BE2C (cell line): ENCODE measurements around the gene LIN37.

Source experiments
- DNase-seq: peaks from one replicate; pipeline ENCODE4 v3.0.0-alpha.2; 2020
- H3K27me3 ChIP-seq: fragments of 250-450 bp; sonication (Bioruptor Pico); 2 replicates; pipeline ENCODE4 v1.5.1; 2020; ENCODE audit warnings: mild to moderate bottlenecking
- H3K36me3 ChIP-seq: fragments of 250-450 bp; sonication (Bioruptor Pico); 2 replicates; pipeline ENCODE4 v1.5.1; 2020; ENCODE audit warnings: mild to moderate bottlenecking
- H3K4me1 ChIP-seq: fragments of 250-450 bp; sonication (Bioruptor Pico); 2 replicates; pipeline ENCODE4 v1.5.1; 2020
- H3K4me3 ChIP-seq: 2 replicates; pipeline ENCODE4 v1.5.1; 2011; ENCODE audit warnings: low read depth, low read length
- H3K9me3 ChIP-seq: fragments of 250-450 bp; sonication (Bioruptor Pico); 2 replicates; pipeline ENCODE4 v1.5.1; 2020
- CTCF ChIP-seq: IDR thresholded peaks from 2 replicates; pipeline ENCODE4 v1.5.1; 2012; ENCODE audit warnings: mild to moderate bottlenecking, low read depth, low read length

LIN37 gene

DNA sequence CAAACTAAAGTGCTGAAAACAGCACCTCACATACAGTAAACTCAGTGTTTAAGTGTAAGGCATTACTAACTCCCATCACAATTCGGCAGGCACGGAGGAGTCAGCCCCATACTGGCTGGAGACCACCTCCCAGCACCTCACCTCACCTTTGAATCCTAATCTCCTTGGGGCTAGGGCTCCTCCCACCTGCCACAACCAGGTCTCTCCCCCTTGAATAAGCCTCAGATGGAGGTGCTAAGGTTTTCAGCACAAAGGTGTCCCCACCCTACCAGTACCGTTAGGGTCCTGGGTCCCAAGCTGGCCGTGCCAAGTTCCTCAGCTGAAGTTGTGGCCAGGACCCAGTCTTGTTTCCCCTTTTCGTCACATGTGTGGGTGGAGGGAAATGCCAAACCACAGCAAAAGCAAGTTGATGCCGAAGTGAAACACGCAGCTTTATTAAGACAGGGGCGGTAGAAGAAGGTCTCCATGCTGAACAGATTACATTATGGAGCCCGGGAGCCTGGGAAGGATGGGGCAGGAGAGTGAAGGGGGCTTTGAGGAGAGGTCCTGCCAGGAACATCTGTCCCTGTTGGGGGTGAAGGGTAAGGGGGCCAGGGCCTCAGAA is 6.2 kb upstream of the LIN37 start, which contains the start of gene IGFLR1:
TSS of gene IGFLR1 (minus strand) at position 332 of the 604 bp plus-strand sequence. CDS start 1,272 bp downstream, outside the sequence.
- H3K4me3 ChIP-seq, result peak within 1 kb of the TSS; percentile 80

GRCh38 chr19:35743640-35744429 is 4.5 kb upstream of the LIN37 start:
- no peak for TF ChIP-seq CTCF
- DNase-seq, result no peak
- Histone ChIP-seq H3K9me3 (no peaks in the 10 kb centered on the region), H3K4me3 (peak overlapping the region; percentile 75; the same call in 1 of the 2 replicates), H3K27me3 (no peaks in the 10 kb centered on the region), H3K4me1 (peaks cover 3% of the 10 kb centered on the region; the same call in 1 of the 2 replicates), H3K36me3 (no peaks in the 10 kb centered on the region)

More for the DNA sequence above, 6.2 kb upstream of the LIN37 start, which contains the start of gene IGFLR1:
- no peaks in the 10 kb centered on the region for H3K9me3 ChIP-seq
- H3K4me1 ChIP-seq, result peaks cover 3% of the 10 kb centered on the region; the same call in 1 of the 2 replicates
- no peak for TF ChIP-seq CTCF
- H3K27me3 ChIP-seq, result no peaks in the 10 kb centered on the region
- no peak for DNase-seq
- H3K36me3 ChIP-seq, result peaks cover 13% of the 10 kb centered on the region

DNA sequence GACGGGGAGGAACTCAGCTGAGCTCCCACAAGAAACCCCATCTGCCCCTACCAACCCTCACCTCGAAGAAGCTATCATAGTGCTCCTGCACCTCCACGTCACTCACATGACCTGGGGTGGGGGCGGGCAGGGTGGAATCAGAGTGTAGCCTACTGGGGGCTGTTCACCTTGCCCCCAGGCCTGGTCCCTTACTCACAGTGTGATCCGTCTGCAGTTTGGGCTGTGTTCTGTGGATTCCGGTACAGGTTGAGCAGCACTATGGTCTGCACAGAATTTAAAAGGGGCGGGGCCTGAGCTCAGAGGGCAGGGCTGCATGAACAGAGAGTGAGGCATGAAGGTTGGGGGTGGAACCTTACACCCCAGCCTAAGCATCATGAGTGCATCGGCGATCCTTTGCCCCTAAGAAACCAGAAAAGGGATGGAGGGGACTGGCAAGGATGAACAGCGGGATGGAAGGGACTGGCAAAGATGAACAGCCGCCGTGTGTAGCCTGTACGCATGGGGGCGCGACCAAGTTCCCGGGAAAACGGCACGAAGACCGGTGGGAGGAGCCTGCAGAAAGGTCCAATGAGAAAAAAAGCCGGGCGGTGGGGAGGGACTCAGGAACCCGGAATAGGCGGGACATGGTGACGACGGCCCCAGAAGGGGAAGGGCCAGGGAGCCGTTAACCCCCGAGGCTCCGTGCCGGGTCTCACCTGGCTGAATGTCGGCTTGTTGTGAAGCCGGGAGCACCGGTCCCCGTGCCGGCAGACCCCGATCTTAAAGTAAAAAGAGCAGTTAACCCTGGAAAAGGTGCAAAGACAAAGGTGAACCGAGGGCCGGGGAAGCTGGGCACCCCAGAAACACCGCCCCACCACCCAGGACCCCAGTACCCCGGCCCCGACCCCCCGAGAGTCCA is 3.7 kb upstream of the LIN37 start:
- H3K27me3 ChIP-seq, result no peaks in the 10 kb centered on the region
- H3K36me3 ChIP-seq, result no peaks in the 10 kb centered on the region
- TF ChIP-seq CTCF, result peak; percentile 54
- H3K9me3 ChIP-seq, result no peaks in the 10 kb centered on the region
- DNase-seq, result peak; percentile 98
- H3K4me3 ChIP-seq, result peak overlapping the region; percentile 75
- H3K4me1 ChIP-seq, result peaks cover 6% of the 10 kb centered on the region; the same call in 1 of the 2 replicates

- H3K36me3 ChIP-seq, result no peaks in the 10 kb centered on the region
- peak; percentile 97 for DNase-seq
- peaks cover 6% of the 10 kb centered on the region; the same call in 1 of the 2 replicates for H3K4me1 ChIP-seq
- H3K4me3 ChIP-seq, result peak within 1 kb of the TSS; percentile 75
- no peaks in the 10 kb centered on the region for H3K9me3 ChIP-seq
- no peak for TF ChIP-seq CTCF
- no peaks in the 10 kb centered on the region for H3K27me3 ChIP-seq
Measured at GRCh38 chr19:35745328-35746086, 2.9 kb upstream of the LIN37 start, which contains the start of the genes PSENEN and U2AF1L4. TSS of gene PSENEN (plus strand) at chr19:35745651. CDS start at chr19:35745931, 280 bp downstream. TSS of gene U2AF1L4 (minus strand) at chr19:35745418. CDS start at chr19:35745391, 27 bp downstream.

DNA sequence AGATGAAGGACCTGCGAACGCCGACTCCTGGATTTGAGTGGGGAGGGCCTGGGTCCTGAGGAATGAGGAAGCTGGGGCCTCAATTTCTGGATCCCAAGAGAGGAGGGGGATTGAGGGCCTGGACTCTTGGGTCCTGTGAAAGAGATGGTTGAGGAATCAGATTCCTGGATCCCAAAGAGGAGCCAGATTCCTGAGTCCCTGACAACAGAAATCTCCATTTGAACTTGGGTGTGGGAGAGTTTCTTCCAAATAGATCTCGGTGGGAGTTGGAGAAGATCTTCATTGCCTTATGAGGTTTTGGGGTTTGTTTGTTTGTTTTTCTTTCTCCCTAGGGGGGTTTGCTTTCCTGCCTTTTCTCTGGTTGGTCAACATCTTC is 2.3 kb upstream of the LIN37 start:
- DNase-seq, result no peak
- TF ChIP-seq CTCF, result no peak
- Histone ChIP-seq H3K36me3 (no peaks in the 10 kb centered on the region), H3K27me3 (no peaks in the 10 kb centered on the region), H3K4me1 (peaks cover 6% of the 10 kb centered on the region; the same call in 1 of the 2 replicates), H3K9me3 (no peaks in the 10 kb centered on the region), H3K4me3 (peak overlapping the region; percentile 75)
